Measurements from ENCODE around the gene HSPA6. TPM values are rescaled to one million over a fixed set of nuclear protein-coding genes. Genes with fewer than 3 reads are reported as not detected.
"Not testable (repeated sequence)": the region's sequence is repeated elsewhere in the genome, so short reads cannot be mapped to it uniquely, and the experiment has no call there.

HSPA6 gene
- total and polyA plus RNA-seq, 10 donors, result 3.6 to 52.2 (median 18.4) TPM

DNA sequence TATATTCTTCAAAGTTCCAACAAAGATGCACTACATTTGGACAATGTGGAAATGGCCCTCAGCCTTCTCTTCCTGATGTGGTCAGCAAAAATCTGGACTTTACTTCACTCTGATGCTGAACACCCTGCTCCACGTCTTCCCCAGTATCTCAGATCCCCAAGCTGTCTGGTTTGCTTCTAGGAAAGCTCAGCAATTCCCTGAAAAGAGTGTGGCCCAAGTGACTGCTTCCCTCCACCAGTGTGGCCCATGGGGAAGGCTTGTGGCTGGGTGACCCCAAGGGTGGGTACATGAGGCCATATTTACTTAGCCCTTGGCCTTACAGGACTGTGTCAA is 10.9 kb upstream of the HSPA6 start:
- H3K9me3 ChIP-seq; DNase-seq; intact Hi-C loops (cut with DNase I; ENCODE audit: low total_unique reads); H3K27me3 ChIP-seq (replicated peaks in 1 of 7); H3K4me3 ChIP-seq: not testable (repeated sequence)
- H3K27ac ChIP-seq, result peak overlapping the region in 5 of 8 donors; percentile 32 to 57 (median 40)
- 31 to 49% (median 38%) methylated on average over 1 of the region's 1 CpG; no CpG with 5 or more reads in 2 of the 5 donors for WGBS, 5 donors
- H3K36me3 ChIP-seq, result peaks cover 0 to 59% (median 0%) of the 10 kb centered on the region in 6 donors
- peaks cover 0 to 47% (median 22%) of the 10 kb centered on the region in 6 donors for H3K4me1 ChIP-seq

GRCh38 chr1:161513953-161514352 is 10.4 kb upstream of the HSPA6 start:
- H3K9me3 ChIP-seq; DNase-seq; H3K27me3 ChIP-seq (replicated peaks in 1 of 7); H3K4me3 ChIP-seq; intact Hi-C loops (cut with DNase I; ENCODE audit: low total_unique reads): not testable (repeated sequence)
- H3K36me3 ChIP-seq, result peaks cover 0 to 59% (median 0%) of the 10 kb centered on the region in 6 donors
- 89 to 97% (median 94%) methylated on average over 1 of the region's 1 CpG for WGBS, 5 donors
- peaks cover 0 to 41% (median 19%) of the 10 kb centered on the region in 6 donors for H3K4me1 ChIP-seq
- H3K27ac ChIP-seq, result peak overlapping the region in 5 of 8 donors; percentile 32 to 57 (median 40)

GRCh38 chr1:161523041-161523816 is 1.1 kb upstream of the HSPA6 start:
- 75 to 89% (median 81%) methylated on average over 17 to 20 of the region's 20 CpGs for WGBS, 5 donors
- H3K9me3 ChIP-seq; H3K27me3 ChIP-seq (replicated peaks in 1 of 7); intact Hi-C loops (cut with DNase I; ENCODE audit: low total_unique reads): not testable (repeated sequence)
- Histone ChIP-seq H3K4me3 (peak overlapping the region in 4 of 8 donors; percentile 66 to 89 (median 80)), H3K36me3 (peaks cover 0 to 51% (median 0%) of the 10 kb centered on the region in 6 donors), H3K27ac (peak overlapping the region in 6 of 8 donors; percentile 86 to 91 (median 90)), H3K4me1 (peaks cover 0 to 34% (median 11%) of the 10 kb centered on the region in 6 donors)
- DNase-seq, result peak; percentile 75

GRCh38 chr1:161524742-161525291 is 477 bp downstream of the HSPA6 start:
- DNase-seq, result peak; percentile 86
- TF ChIP-seq POLR2AphosphoS5 (IDR thresholded peaks at IDR 0.05), result peak in 1 of 3 donors; percentile 65
- 3 to 20% (median 5%) methylated on average over 4 to 44 of the region's 55 CpGs for WGBS, 5 donors
- peak overlapping the region; percentile 21 to 89 (median 54) for H3K4me3 ChIP-seq
- H3K36me3 ChIP-seq, result peaks cover 0 to 36% (median 0%) of the 10 kb centered on the region in 6 donors
- H3K27me3 ChIP-seq (replicated peaks in 1 of 7); intact Hi-C loops (cut with DNase I; ENCODE audit: low total_unique reads); H3K9me3 ChIP-seq: not testable (repeated sequence)
- peaks cover 0 to 40% (median 11%) of the 10 kb centered on the region in 6 donors for H3K4me1 ChIP-seq
- peak overlapping the region in 7 of 8 donors; percentile 54 to 91 (median 86) for H3K27ac ChIP-seq

- peak; percentile 84 for DNase-seq
- intact Hi-C loops (cut with DNase I; ENCODE audit: low total_unique reads); H3K27me3 ChIP-seq (replicated peaks in 1 of 7); H3K9me3 ChIP-seq: not testable (repeated sequence)
- peaks cover 0 to 30% (median 0%) of the 10 kb centered on the region in 6 donors for H3K36me3 ChIP-seq
- TF ChIP-seq POLR2AphosphoS5 (IDR thresholded peaks at IDR 0.05), result peak in 1 of 3 donors; percentile 61
- peak overlapping the region in 7 of 8 donors; percentile 54 to 91 (median 86) for H3K27ac ChIP-seq
- 5 to 59% (median 38%) methylated on average over 4 to 23 of the region's 23 CpGs; no CpG with 5 or more reads in 1 of the 5 donors for WGBS, 5 donors
- H3K4me1 ChIP-seq, result peaks cover 0 to 45% (median 11%) of the 10 kb centered on the region in 6 donors
- peak overlapping the region in 7 of 8 donors; percentile 22 to 89 (median 71) for H3K4me3 ChIP-seq
These were observed 981 bp downstream of the HSPA6 start for GRCh38 chr1:161525321-161525720.

DNA sequence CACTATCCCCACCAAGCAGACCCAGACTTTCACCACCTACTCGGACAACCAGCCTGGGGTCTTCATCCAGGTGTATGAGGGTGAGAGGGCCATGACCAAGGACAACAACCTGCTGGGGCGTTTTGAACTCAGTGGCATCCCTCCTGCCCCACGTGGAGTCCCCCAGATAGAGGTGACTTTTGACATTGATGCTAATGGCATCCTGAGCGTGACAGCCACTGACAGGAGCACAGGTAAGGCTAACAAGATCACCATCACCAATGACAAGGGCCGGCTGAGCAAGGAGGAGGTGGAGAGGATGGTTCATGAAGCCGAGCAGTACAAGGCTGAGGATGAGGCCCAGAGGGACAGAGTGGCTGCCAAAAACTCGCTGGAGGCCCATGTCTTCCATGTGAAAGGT is 1.6 kb downstream of the HSPA6 start:
- Histone ChIP-seq H3K27ac (peak overlapping the region in 1 of 8 donors; percentile 90), H3K36me3 (peaks cover 0 to 26% (median 0%) of the 10 kb centered on the region in 6 donors), H3K4me1 (peaks cover 0 to 47% (median 11%) of the 10 kb centered on the region in 6 donors), H3K4me3 (peak overlapping the region in 1 of 8 donors; percentile 17)
- DNase-seq; intact Hi-C loops (cut with DNase I; ENCODE audit: low total_unique reads); H3K27me3 ChIP-seq (replicated peaks in 1 of 7); H3K9me3 ChIP-seq: not testable (repeated sequence)
- WGBS, 5 donors, result 83 to 91% (median 86%) methylated on average over 6 to 7 of the region's 7 CpGs

DNA sequence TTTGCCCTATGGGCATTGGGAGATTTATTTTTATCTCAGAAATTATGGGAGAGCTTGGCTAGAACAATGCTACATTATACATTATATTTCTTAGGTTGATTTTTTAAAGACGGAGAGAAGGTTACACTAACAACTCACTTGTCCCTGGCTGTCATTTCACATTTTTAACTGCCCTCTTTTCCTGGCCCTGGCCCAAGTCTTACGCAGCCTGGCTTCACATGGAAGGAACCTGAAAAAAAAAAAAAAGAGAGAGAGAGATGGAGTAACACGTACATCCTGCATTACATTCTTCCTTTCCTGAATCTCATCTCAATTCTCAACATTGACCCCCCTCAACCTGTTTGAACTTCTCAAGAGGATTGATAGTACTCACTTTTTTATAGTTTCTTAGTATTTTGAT is 4.2 kb downstream of the HSPA6 start:
- intact Hi-C loops (cut with DNase I; ENCODE audit: low total_unique reads); H3K9me3 ChIP-seq; H3K27me3 ChIP-seq (replicated peaks in 1 of 7); H3K36me3 ChIP-seq; H3K4me3 ChIP-seq; DNase-seq: not testable (repeated sequence)
- 18 to 42% (median 39%) methylated on average over 3 of the region's 3 CpGs for WGBS, 5 donors
- peak overlapping the region in 5 of 8 donors; percentile 21 to 94 (median 92) for H3K27ac ChIP-seq
- peaks cover 0 to 57% (median 21%) of the 10 kb centered on the region in 6 donors for H3K4me1 ChIP-seq

DNA sequence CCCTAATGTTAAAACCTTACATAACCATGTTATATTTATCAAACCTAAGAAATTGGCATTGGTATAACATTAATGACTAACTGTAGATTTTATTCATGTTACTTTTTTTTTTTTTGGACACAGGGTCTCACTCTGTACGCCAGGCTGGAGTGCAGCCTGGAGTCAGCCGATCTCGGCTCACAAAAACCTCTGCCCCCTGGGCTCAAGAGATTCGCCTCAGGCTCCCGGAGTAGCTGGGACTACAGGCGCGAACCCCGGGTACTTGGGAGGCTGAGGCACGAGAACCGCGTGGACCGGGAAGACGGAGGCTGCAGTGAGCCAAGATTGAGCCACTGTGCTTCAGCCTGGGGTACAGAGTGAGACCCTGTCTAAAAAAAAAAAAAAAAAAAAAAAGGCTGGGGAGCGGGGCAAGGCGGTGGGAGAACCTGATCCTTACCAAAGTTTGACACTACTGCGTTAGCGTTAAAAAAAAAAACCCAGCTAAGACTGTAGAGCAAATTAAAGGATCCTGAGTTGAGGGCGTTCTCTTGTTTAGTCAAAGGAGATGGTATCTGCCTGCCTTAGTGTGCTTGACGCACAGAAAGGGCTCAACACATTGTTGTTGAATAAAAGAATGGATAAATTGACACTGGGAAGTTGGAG is 5.2 kb downstream of the HSPA6 start:
- H3K36me3 ChIP-seq; H3K9me3 ChIP-seq; intact Hi-C loops (cut with DNase I; ENCODE audit: low total_unique reads); H3K27me3 ChIP-seq (replicated peaks in 1 of 7); DNase-seq: not testable (repeated sequence)
- WGBS, 5 donors, result 20 to 43% (median 31%) methylated on average over 19 of the region's 19 CpGs
- Histone ChIP-seq H3K4me1 (peaks cover 0 to 53% (median 18%) of the 10 kb centered on the region in 6 donors), H3K4me3 (peak overlapping the region in 5 of 8 donors; percentile 54 to 77 (median 59)), H3K27ac (peak overlapping the region; percentile 83 to 94 (median 92))

GRCh38 chr1:161530158-161530557 is 5.8 kb downstream of the HSPA6 start:
- peaks cover 0 to 50% (median 16%) of the 10 kb centered on the region in 6 donors for H3K4me1 ChIP-seq
- H3K4me3 ChIP-seq, result peak overlapping the region; percentile 49 to 77 (median 58)
- intact Hi-C loops (cut with DNase I; ENCODE audit: low total_unique reads); H3K9me3 ChIP-seq; H3K36me3 ChIP-seq; H3K27me3 ChIP-seq (replicated peaks in 1 of 7): not testable (repeated sequence)
- peak overlapping the region; percentile 83 to 94 (median 92) for H3K27ac ChIP-seq
- 0 to 2% (median 1%) methylated on average over 12 to 13 of the region's 13 CpGs for WGBS, 5 donors
- peak; percentile 77 for DNase-seq

All from spleen (tissue), 11 donors.